GM12873 (cell line): Measurements from ENCODE around the gene KRTAP9-6.

ENCODE experiments used
- CTCF ChIP-seq: IDR thresholded peaks from 2 replicates; pipeline ENCODE4 v1.5.1; 2012; ENCODE audit warnings: low read depth, mild to moderate bottlenecking, moderate library complexity, low read length, control low read depth; ENCODE audit not compliant: insufficient read depth; ENCODE audit errors: missing control alignments

KRTAP9-6 gene

GRCh38 chr17:41301204-41301790 is 36.1 kb downstream of the KRTAP9-6 start:
- TF ChIP-seq CTCF, result no peak

- TF ChIP-seq CTCF, result no peak
These were observed 37.0 kb downstream of the KRTAP9-6 start, which contains the start of gene KRTAP29-1 for GRCh38 chr17:41301916-41302901. KRTAP29-1 (minus strand) TSS chr17:41302851; CDS start chr17:41302851, 0 bp downstream.

GRCh38 chr17:41302981-41303380 is 37.8 kb downstream of the KRTAP9-6 start:
- no peak for TF ChIP-seq CTCF

GRCh38 chr17:41304091-41304490 is 38.9 kb downstream of the KRTAP9-6 start:
- TF ChIP-seq CTCF, result no peak

GRCh38 chr17:41307647-41308046 is 42.5 kb downstream of the KRTAP9-6 start:
- no peak for TF ChIP-seq CTCF

- TF ChIP-seq CTCF, result no peak
These were observed 43.2 kb downstream of the KRTAP9-6 start for GRCh38 chr17:41308251-41308917.

GRCh38 chr17:41308918-41309359 is 43.8 kb downstream of the KRTAP9-6 start, which contains the start of gene KRTAP16-1:
KRTAP16-1 (minus strand) TSS chr17:41309309; CDS start chr17:41309253, 56 bp downstream.
- no peak for TF ChIP-seq CTCF
